Calu3 (cell line): ENCODE measurements around the gene CAPRIN1. TPM values are rescaled to one million over a fixed set of nuclear protein-coding genes. Genes with fewer than 3 reads are reported as not detected.

Experiments
- BruUV-seq: library from RNA; stranded (reverse); fragments of 400-500 nt; replicated peaks from 2 replicates; lab custom pipeline; 2021; lab: Mats Ljungman, UMichigan
- CTCF ChIA-PET: fragments of 300-600 bp; sonication (Branson Sonifier 250); formaldehyde crosslinking; loops from one replicate; lab custom pipeline; 2022; ENCODE audit warnings: antibody characterized with exemption; lab: Charles Lee
- DNase-seq: peaks from one replicate; pipeline ENCODE4 v3.0.0; 2022
- H3K27ac Mint-ChIP-seq: one replicate; pipeline ENCODE4 v1.8.0; 2022; ENCODE audit warnings: mixed read lengths; ENCODE audit not compliant: unreplicated experiment
- H3K27me3 Mint-ChIP-seq: one replicate; pipeline ENCODE4 v1.8.0; 2022; ENCODE audit warnings: mixed read lengths; ENCODE audit not compliant: unreplicated experiment
- H3K36me3 Mint-ChIP-seq: one replicate; pipeline ENCODE4 v1.8.0; 2022; ENCODE audit warnings: mild to moderate bottlenecking, moderate library complexity, mixed read lengths; ENCODE audit not compliant: insufficient read depth, unreplicated experiment
- H3K4me1 Mint-ChIP-seq: one replicate; pipeline ENCODE4 v1.8.0; 2022; ENCODE audit warnings: mild to moderate bottlenecking, low read depth, mixed read lengths; ENCODE audit not compliant: unreplicated experiment
- H3K4me3 Mint-ChIP-seq: one replicate; pipeline ENCODE4 v1.8.0; 2022; ENCODE audit warnings: mild to moderate bottlenecking, low read depth, moderate library complexity, mixed read lengths; ENCODE audit not compliant: unreplicated experiment
- H3K9me3 Mint-ChIP-seq: one replicate; pipeline ENCODE4 v1.8.0; 2022; ENCODE audit warnings: low read depth, mixed read lengths; ENCODE audit not compliant: unreplicated experiment
- intact Hi-C: fragments of 100-400 bp; cut with micrococcal nuclease; formaldehyde crosslinking; loops from one replicate; pipeline ENCODE4 v1.10.0; 2022; ENCODE audit not compliant: unreplicated experiment
- total RNA-seq: library from RNA; stranded (reverse); gene quantifications from 2 replicates; pipeline ENCODE4 v1.2.3, GENCODE V29; 2022
- TF ChIP-seq, protein P1 (sequence below): fragments of 200-600 bp; IDR thresholded peaks from one replicate; pipeline ENCODE4 v1.8.0; 2022; ENCODE audit warnings: antibody characterized with exemption; ENCODE audit not compliant: unreplicated experiment

The CAPRIN1 gene
- total RNA-seq, 1 experiment from 2014 or later: 268 TPM

GRCh38 chr11:34124885-34125668, 73.5 kb downstream of the CAPRIN1 start:
- no TSS peak for BruUV-seq
- no peaks in the 10 kb centered on the region for H3K9me3 Mint-ChIP-seq
- H3K27ac Mint-ChIP-seq: no peak overlapping the region
- intact Hi-C loops: no loop called here
- H3K4me3 Mint-ChIP-seq: no peak overlapping the region
- peaks cover 53% of the 10 kb centered on the region for H3K36me3 Mint-ChIP-seq
- TF ChIP-seq, protein P1, sequence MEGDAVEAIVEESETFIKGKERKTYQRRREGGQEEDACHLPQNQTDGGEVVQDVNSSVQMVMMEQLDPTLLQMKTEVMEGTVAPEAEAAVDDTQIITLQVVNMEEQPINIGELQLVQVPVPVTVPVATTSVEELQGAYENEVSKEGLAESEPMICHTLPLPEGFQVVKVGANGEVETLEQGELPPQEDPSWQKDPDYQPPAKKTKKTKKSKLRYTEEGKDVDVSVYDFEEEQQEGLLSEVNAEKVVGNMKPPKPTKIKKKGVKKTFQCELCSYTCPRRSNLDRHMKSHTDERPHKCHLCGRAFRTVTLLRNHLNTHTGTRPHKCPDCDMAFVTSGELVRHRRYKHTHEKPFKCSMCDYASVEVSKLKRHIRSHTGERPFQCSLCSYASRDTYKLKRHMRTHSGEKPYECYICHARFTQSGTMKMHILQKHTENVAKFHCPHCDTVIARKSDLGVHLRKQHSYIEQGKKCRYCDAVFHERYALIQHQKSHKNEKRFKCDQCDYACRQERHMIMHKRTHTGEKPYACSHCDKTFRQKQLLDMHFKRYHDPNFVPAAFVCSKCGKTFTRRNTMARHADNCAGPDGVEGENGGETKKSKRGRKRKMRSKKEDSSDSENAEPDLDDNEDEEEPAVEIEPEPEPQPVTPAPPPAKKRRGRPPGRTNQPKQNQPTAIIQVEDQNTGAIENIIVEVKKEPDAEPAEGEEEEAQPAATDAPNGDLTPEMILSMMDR: no peak
- no peak for DNase-seq
- CTCF ChIA-PET: no interaction called here
- H3K27me3 Mint-ChIP-seq: no peaks in the 10 kb centered on the region
- H3K4me1 Mint-ChIP-seq: no peaks in the 10 kb centered on the region

DNA sequence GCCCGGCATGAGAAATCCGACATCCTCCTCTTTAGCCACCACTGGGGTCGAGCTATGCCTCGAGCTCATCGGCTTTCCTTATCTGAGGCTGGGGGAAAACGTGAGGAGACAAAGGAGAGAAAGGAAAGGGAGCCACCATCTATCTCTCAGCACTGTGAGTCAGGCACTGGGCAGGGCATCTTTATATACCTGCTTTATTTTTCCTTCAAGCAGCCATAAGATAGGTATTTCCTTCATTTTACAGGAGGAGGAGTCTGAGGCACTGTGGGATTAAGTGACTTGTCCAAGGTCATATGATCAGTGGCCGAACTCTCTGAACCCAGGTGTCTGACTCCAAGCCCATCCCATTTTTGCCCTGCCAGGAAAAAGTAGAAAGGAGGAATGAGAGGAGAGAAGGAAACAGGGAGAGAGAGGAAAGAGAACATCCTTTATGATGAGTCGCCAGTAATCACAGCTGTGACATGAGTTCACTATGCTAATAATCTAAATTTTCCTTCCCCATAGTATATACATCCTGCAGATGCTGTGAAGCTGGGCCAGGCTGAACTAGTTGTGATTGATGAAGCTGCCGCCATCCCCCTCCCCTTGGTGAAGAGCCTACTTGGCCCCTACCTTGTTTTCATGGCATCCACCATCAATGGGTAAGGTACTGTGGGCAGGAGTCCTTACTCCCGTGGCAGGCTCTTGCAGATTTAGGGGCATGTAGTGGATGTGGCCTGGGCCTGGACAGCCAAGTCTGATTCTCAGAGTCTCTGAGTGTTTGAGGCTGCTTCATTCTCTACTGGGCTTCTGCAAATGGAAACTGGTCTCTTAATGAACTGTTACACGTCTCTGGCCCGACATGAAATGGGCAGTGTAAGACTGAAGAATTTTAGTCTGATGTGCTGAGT, 75.7 kb downstream of the CAPRIN1 start:
- no peaks in the 10 kb centered on the region for H3K4me1 Mint-ChIP-seq
- TF ChIP-seq, protein P1: no peak
- H3K36me3 Mint-ChIP-seq: peaks cover 68% of the 10 kb centered on the region
- intact Hi-C loops: no loop called here
- H3K27ac Mint-ChIP-seq: no peak overlapping the region
- no TSS peak for BruUV-seq
- DNase-seq: no peak
- H3K9me3 Mint-ChIP-seq: no peaks in the 10 kb centered on the region
- no peaks in the 10 kb centered on the region for H3K27me3 Mint-ChIP-seq
- CTCF ChIA-PET: no interaction called here
- no peak overlapping the region for H3K4me3 Mint-ChIP-seq

GRCh38 chr11:34128824-34129223, 77.3 kb downstream of the CAPRIN1 start:
- no peak overlapping the region for H3K4me3 Mint-ChIP-seq
- intact Hi-C loops: no loop called here
- CTCF ChIA-PET: no interaction called here
- no TSS peak for BruUV-seq
- DNase-seq: no peak
- TF ChIP-seq, protein P1: no peak
- H3K9me3 Mint-ChIP-seq: no peaks in the 10 kb centered on the region
- H3K4me1 Mint-ChIP-seq: no peaks in the 10 kb centered on the region
- H3K27ac Mint-ChIP-seq: no peak overlapping the region
- H3K36me3 Mint-ChIP-seq: peaks cover 73% of the 10 kb centered on the region
- no peaks in the 10 kb centered on the region for H3K27me3 Mint-ChIP-seq

DNA sequence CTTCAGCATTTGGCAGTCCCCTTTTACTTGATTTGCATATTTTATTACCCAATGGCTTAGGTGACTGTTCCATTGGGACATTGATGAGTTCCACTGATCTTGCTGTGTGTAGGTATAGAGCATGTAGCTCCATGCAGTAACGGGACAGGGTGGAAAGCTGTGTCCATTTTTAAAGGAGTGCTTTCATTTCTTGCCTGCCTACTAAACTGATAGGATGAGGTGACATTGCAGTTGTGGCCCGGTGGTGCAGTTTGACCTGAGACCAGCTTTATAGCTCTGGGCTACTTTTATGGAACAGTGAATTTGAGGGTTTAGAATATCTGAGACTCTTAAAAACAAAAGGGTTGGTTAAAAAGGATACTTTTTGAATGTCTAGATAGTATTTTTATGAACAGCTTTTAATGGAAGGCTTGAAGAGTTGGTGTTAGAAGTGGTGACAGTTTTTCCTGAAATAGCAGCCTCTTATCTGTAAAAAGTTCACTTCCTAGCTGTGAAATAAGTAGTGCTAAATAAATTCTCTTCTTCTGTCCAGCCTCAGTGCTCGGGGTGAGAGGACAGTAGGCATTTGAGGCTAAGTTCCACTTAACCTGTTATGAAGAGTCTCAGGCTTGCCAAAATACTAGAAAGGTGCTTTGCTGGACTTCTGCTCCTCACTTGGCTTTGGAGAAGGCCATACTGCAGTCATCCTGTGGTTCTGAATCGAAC, 80.9 kb downstream of the CAPRIN1 start:
- Mint-ChIP-seq H3K9me3 (no peaks in the 10 kb centered on the region), H3K4me1 (no peaks in the 10 kb centered on the region), H3K36me3 (peaks cover 69% of the 10 kb centered on the region), H3K27me3 (no peaks in the 10 kb centered on the region), H3K4me3 (no peak overlapping the region), H3K27ac (no peak overlapping the region)
- TF ChIP-seq, protein P1: no peak
- DNase-seq: no peak
- CTCF ChIA-PET: no interaction called here
- BruUV-seq: no TSS peak
- intact Hi-C loops: no loop called here
